Measurements from ENCODE around the gene TEDC2. TPM values are rescaled to one million over a fixed set of nuclear protein-coding genes. Genes with fewer than 3 reads are reported as not detected.

The TEDC2 gene
- total RNA-seq, 1 experiment from 2014 or later, result 35.5 TPM

DNA sequence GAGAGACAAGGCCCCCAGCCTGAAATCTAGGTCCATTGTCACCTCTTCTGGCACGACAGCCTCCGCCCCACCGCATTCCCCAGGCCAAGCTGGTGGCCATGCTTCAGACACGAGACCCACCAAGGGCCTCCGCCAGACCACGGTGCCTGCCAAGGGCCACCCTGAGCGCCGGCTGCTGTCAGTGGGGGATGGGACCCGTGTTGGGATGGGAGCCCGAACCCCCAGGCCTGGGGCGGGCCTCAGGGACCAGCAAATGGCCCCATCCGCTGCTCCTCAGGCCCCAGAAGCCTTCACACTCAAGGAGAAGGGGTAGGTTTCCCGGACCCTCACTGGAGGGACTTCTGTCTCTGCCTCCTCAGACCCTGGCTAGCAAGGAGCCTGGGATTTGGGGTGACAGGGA is 1.0 kb downstream of the TEDC2 start:
- Histone ChIP-seq H3K4me2 (ENCODE audit: low read length) (peak overlapping the region; percentile 95), H3K27me3 (ENCODE audit: low read length) (no peaks in the 10 kb centered on the region), H3K4me1 (ENCODE audit: insufficient read depth, low read length) (peaks cover 14% of the 10 kb centered on the region), H3K9me3 (ENCODE audit: low read length) (no peaks in the 10 kb centered on the region), H3K79me2 (ENCODE audit: low read length) (peaks cover 14% of the 10 kb centered on the region), H2AFZ (ENCODE audit: low read length) (no peak overlapping the region), H3F3A (ENCODE audit: low read length, unreplicated experiment) (no peaks in the 10 kb centered on the region), H4K20me1 (ENCODE audit: low read length) (no peaks in the 10 kb centered on the region), H3K9me2 (replicated peaks; ENCODE audit: low read length) (no peaks in the 10 kb centered on the region), H3K36me3 (ENCODE audit: low read depth, low read length) (no peaks in the 10 kb centered on the region), H3K9ac (ENCODE audit: low read length) (peak overlapping the region; percentile 74; the same call in 1 of the 2 replicates), H3K27ac (ENCODE audit: low read length) (no peak overlapping the region), H3K4me3 (ENCODE audit: low read length) (peak overlapping the region; percentile 74)
- ChIA-PET CTCF (no interaction called here), POLR2A (ENCODE audit: unreplicated experiment) (no interaction called here)
- no TSS peak for BruUV-seq (replicated peaks)
- DNase-seq (no peak), ATAC-seq (no peak)
- no peak for TF ChIP-seq EZH2phosphoT487 (IDR thresholded peaks at IDR 0.05; ENCODE audit: borderline replicate concordance, low read length)
- TF ChIP-seq EZH2 (IDR thresholded peaks at IDR 0.05; ENCODE audit: low read length, unreplicated experiment), result no peak
- TF ChIP-seq, protein P1, sequence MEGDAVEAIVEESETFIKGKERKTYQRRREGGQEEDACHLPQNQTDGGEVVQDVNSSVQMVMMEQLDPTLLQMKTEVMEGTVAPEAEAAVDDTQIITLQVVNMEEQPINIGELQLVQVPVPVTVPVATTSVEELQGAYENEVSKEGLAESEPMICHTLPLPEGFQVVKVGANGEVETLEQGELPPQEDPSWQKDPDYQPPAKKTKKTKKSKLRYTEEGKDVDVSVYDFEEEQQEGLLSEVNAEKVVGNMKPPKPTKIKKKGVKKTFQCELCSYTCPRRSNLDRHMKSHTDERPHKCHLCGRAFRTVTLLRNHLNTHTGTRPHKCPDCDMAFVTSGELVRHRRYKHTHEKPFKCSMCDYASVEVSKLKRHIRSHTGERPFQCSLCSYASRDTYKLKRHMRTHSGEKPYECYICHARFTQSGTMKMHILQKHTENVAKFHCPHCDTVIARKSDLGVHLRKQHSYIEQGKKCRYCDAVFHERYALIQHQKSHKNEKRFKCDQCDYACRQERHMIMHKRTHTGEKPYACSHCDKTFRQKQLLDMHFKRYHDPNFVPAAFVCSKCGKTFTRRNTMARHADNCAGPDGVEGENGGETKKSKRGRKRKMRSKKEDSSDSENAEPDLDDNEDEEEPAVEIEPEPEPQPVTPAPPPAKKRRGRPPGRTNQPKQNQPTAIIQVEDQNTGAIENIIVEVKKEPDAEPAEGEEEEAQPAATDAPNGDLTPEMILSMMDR (conservative IDR thresholded peaks at IDR 0.05; ENCODE audit: low read depth, low read length), result no peak
- intact Hi-C loops (cut with micrococcal nuclease), result no loop called here

DNA sequence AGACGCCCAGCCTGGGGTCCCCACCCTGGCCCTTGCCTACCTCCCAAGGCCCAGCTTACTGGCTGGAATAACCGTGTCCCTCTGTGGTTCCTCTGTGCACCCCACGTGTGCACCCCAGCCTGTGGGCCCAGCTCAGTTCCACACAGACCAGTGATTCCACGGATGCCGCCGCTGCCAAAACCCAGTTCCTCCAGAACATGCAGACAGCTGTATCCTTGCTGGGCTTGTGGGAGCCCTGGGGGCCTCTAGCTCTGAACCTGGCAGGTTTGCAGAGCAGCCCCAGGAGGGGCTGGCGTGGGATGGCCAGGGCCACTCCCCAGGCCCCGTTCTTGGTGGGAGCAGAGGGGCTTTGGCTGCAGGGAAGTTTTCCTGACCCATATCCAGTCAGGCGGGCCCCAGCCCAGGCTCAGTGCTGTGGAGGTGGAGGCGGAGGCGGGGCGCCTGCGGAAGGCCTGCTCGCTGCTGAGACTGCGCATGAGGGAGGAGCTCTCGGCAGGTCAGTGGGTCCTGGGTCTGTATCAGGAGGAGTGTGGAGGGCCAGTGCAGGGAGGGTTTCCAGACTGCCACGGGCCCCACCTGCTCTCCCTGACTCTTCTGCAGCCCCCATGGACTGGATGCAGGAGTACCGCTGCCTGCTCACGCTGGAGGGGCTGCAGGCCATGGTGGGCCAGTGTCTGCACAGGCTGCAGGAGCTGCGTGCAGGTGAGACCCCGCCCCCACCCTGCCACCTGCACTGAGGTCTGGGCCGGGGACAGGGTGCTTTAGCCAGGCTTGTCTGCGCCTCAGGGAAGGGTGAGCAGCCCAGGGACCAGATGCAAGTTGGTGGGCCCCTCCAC is 2.3 kb downstream of the TEDC2 start:
- CTCF ChIA-PET, result no interaction called here
- POLR2A ChIA-PET (ENCODE audit: unreplicated experiment), result no interaction called here
- H3K36me3 ChIP-seq (ENCODE audit: low read depth, low read length), result no peaks in the 10 kb centered on the region
- H3K27me3 ChIP-seq (ENCODE audit: low read length), result no peaks in the 10 kb centered on the region
- intact Hi-C loops (cut with micrococcal nuclease), result no loop called here
- H3K4me1 ChIP-seq (ENCODE audit: insufficient read depth, low read length), result peaks cover 14% of the 10 kb centered on the region
- H3K4me2 ChIP-seq (ENCODE audit: low read length), result no peak overlapping the region
- no peaks in the 10 kb centered on the region for H3K9me2 ChIP-seq (replicated peaks; ENCODE audit: low read length)
- peaks cover 14% of the 10 kb centered on the region for H3K79me2 ChIP-seq (ENCODE audit: low read length)
- H4K20me1 ChIP-seq (ENCODE audit: low read length), result no peaks in the 10 kb centered on the region
- no peak overlapping the region for H2AFZ ChIP-seq (ENCODE audit: low read length)
- H3K9me3 ChIP-seq (ENCODE audit: low read length), result no peaks in the 10 kb centered on the region
- DNase-seq (no peak), ATAC-seq (no peak)
- no peak overlapping the region for H3K9ac ChIP-seq (ENCODE audit: low read length)
- no peaks in the 10 kb centered on the region for H3F3A ChIP-seq (ENCODE audit: low read length, unreplicated experiment)
- TF ChIP-seq, protein P1 (conservative IDR thresholded peaks at IDR 0.05; ENCODE audit: low read depth, low read length), result no peak
- no peak for TF ChIP-seq EZH2phosphoT487 (IDR thresholded peaks at IDR 0.05; ENCODE audit: borderline replicate concordance, low read length)
- TF ChIP-seq EZH2 (IDR thresholded peaks at IDR 0.05; ENCODE audit: low read length, unreplicated experiment), result no peak
- no peak overlapping the region for H3K4me3 ChIP-seq (ENCODE audit: low read length)
- no TSS peak for BruUV-seq (replicated peaks)
- no peak overlapping the region for H3K27ac ChIP-seq (ENCODE audit: low read length)

DNA sequence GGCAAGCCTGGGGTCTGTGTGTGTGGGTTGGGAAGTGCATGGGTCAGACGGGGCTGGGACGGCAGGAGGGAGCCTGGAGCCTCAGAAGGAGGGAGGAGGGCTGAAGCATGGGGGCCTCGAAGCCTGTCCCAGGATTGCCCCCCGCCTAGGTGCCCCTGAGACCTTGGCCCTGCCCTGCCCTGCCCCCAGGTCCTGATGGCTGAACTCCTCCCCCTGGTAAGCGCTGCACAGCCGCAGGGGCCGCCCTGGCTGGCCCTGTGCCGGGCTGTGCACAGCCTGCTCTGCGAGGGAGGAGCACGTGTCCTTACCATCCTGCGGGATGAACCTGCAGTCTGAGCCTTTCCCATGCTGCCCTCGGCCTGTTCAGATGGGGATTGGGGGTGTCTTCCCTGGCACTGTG is 4.4 kb downstream of the TEDC2 start:
- H3K79me2 ChIP-seq (ENCODE audit: low read length), result peaks cover 14% of the 10 kb centered on the region
- peaks cover 21% of the 10 kb centered on the region for H3K4me1 ChIP-seq (ENCODE audit: insufficient read depth, low read length)
- ATAC-seq (no peak), DNase-seq (no peak)
- H4K20me1 ChIP-seq (ENCODE audit: low read length), result no peaks in the 10 kb centered on the region
- no peaks in the 10 kb centered on the region for H3K9me3 ChIP-seq (ENCODE audit: low read length)
- TF ChIP-seq, protein P1 (conservative IDR thresholded peaks at IDR 0.05; ENCODE audit: low read depth, low read length), result no peak
- no peak for TF ChIP-seq EZH2 (IDR thresholded peaks at IDR 0.05; ENCODE audit: low read length, unreplicated experiment)
- TF ChIP-seq EZH2phosphoT487 (IDR thresholded peaks at IDR 0.05; ENCODE audit: borderline replicate concordance, low read length), result no peak
- H3K4me2 ChIP-seq (ENCODE audit: low read length), result no peak overlapping the region
- ChIA-PET CTCF (no interaction called here), POLR2A (ENCODE audit: unreplicated experiment) (no interaction called here)
- H3K9ac ChIP-seq (ENCODE audit: low read length), result no peak overlapping the region
- H2AFZ ChIP-seq (ENCODE audit: low read length), result no peak overlapping the region
- H3K9me2 ChIP-seq (replicated peaks; ENCODE audit: low read length), result no peaks in the 10 kb centered on the region
- no peak overlapping the region for H3K4me3 ChIP-seq (ENCODE audit: low read length)
- BruUV-seq (replicated peaks), result no TSS peak
- no peaks in the 10 kb centered on the region for H3K36me3 ChIP-seq (ENCODE audit: low read depth, low read length)
- intact Hi-C loops (cut with micrococcal nuclease), result no loop called here
- H3K27me3 ChIP-seq (ENCODE audit: low read length), result no peaks in the 10 kb centered on the region
- no peaks in the 10 kb centered on the region for H3F3A ChIP-seq (ENCODE audit: low read length, unreplicated experiment)
- no peak overlapping the region for H3K27ac ChIP-seq (ENCODE audit: low read length)

Measured in PC-3 (cell line).